Breast epithelium (tissue), 3 donors: ENCODE data around the gene LYVE1.

Experiments
- POLR2AphosphoS5 ChIP-seq, 3 donors: sonication (generic); formaldehyde crosslinking; IDR thresholded peaks; one replicate each; pipeline ENCODE4 v1.6.1; 2017; ENCODE audit warnings: antibody characterized with exemption in 3 of 3
- TF ChIP-seq, protein P1 (sequence below), 3 donors: fragments of 450-650 bp; IDR thresholded peaks; one replicate each; pipeline ENCODE4 v1.5.1; 2016 to 2017; ENCODE audit warnings: antibody characterized with exemption in 3 of 3, mild to moderate bottlenecking in 3 of 3, moderate library complexity in 3 of 3

DNA sequence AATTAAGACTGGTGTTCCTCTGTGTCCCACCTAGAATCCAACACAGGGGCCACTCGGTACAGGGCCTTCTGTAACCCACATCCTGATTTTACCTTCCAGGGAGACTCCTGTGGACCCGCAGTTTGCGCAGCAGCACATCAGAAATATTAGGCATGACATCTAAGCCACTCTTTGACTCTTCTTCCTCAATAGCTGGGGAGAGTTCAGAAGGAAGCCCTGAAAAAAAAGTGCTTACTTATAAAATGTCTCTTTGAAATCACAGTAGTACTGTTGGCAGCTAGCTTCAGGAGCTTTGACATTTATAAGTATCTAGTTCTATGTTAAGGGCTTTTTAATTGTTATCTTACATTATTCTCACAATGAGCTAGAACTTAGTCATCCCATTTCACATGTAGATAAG is 41.2 kb upstream of the LYVE1 start:
- TF ChIP-seq, protein P1, sequence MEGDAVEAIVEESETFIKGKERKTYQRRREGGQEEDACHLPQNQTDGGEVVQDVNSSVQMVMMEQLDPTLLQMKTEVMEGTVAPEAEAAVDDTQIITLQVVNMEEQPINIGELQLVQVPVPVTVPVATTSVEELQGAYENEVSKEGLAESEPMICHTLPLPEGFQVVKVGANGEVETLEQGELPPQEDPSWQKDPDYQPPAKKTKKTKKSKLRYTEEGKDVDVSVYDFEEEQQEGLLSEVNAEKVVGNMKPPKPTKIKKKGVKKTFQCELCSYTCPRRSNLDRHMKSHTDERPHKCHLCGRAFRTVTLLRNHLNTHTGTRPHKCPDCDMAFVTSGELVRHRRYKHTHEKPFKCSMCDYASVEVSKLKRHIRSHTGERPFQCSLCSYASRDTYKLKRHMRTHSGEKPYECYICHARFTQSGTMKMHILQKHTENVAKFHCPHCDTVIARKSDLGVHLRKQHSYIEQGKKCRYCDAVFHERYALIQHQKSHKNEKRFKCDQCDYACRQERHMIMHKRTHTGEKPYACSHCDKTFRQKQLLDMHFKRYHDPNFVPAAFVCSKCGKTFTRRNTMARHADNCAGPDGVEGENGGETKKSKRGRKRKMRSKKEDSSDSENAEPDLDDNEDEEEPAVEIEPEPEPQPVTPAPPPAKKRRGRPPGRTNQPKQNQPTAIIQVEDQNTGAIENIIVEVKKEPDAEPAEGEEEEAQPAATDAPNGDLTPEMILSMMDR (IDR thresholded peaks at IDR 0.05): no peak
- no peak for TF ChIP-seq POLR2AphosphoS5 (IDR thresholded peaks at IDR 0.05)
